LNCAP (cell line): ENCODE data around the gene SYNGAP1.

Experiments used
- CTCF ChIP-seq: fragments of 450-650 bp; IDR thresholded peaks from 2 replicates; pipeline ENCODE4 v1.5.1; 2017; ENCODE audit warnings: mild to moderate bottlenecking

SYNGAP1 gene

DNA sequence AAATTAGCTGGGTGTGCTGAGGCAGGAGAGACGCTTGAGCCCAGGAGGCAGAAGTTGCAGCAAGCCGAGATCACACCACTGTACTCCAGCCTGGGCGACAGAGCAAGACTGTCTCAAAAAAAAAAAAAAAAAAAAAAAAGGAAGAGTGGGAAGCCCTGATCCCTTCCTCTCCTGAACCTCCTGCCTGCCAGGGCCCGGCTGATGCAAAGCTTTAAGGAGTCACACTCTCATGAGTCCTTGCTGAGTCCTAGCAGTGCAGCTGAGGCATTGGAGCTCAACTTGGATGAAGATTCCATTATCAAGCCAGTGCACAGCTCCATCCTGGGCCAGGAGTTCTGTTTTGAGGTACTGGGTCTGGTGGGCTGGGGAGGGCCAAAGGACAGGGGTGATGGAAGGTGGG lies 15.1 kb downstream of the SYNGAP1 start:
- TF ChIP-seq CTCF, result no peak

- no peak for TF ChIP-seq CTCF
Observed at GRCh38 chr6:33437666-33438065, 17.8 kb downstream of the SYNGAP1 start.

DNA sequence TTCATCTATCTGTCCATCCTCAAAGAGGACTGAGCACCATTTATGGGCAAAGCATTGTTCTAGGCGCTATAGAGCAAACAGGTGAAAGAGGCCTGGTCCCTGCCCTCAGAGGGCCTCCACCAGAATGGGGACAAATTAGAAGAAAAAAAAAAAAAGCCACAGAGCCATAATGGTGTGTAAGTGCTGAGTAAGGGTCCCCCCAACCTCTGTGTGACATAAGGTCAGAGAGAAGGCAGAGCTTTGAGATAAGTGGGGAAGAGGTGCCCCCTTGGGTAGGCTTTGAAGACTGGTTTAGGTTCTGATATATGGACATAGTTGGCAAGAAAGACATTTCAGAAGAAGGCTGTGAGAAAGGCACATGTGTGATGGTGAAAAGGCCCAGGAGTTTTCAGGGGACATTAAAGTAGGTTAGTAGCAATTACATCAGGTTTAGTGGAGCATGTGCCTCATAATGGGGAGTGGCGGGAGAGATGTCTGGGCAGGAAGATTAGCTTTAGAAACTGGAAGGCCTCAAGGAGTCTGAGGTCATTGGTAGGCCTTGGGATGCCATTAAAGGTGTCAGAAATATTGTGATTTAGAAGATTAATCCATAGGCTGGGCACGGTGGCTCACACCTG lies 19.2 kb downstream of the SYNGAP1 start:
- no peak for TF ChIP-seq CTCF

DNA sequence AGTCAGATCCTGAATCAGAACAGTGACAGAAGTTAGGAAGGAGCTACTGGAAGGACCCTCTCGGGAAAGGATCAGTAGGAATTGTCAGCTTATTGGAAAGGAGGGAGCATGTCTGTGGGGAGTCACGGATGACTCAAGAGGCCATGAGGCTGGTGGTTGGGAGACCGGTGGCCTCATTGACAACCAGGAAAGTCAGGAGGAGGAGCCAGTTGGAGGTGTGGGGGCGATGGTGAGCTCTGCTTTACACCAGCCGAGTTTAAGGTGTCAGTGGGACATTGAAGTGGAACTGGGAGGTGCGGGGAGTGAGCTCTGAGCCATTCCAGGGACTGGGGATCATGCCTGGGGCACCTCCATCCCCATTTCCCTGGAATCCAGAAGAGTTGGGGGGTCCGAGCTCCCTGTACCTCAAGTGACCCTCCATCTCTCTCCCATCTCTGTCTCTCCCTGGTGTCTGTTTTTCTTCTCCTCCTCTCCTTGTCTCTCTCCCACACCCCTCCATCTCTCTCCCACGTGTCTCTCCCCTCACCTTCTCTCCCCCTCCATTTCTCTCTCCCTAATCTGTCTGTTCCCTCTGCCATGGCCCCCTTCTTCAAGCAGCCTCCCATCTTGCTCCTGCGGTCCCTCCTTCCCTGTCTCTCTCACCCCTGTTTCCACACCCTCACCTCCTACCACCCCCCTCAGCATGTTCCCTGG lies 20.2 kb downstream of the SYNGAP1 start:
- TF ChIP-seq CTCF, result no peak

DNA sequence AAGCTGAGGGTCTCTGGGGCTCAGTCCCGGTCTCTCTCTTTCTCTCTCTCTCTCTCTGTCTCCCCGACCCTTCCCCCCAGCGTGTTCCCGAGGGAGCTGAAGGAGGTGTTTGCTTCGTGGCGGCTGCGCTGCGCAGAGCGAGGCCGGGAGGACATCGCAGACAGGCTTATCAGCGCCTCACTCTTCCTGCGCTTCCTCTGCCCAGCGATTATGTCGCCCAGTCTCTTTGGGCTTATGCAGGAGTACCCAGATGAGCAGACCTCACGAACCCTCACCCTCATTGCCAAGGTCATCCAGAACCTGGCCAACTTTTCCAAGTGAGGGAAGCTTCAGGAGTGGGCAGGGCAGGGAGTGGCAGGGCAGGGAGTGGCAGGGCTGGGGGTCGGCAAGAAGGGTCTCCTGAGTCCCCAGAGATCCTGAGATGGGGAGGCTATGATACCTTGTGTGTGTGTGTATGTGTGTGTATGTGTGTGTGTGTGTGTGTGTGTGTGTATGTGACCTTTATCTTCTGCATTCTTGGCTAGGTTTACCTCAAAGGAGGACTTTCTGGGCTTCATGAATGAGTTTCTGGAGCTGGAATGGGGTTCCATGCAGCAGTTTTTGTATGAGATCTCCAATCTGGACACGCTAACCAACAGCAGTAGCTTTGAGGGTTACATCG lies 20.9 kb downstream of the SYNGAP1 start:
- TF ChIP-seq CTCF, result no peak

- no peak for TF ChIP-seq CTCF
Observed at GRCh38 chr6:33441457-33441856, 21.6 kb downstream of the SYNGAP1 start.

DNA sequence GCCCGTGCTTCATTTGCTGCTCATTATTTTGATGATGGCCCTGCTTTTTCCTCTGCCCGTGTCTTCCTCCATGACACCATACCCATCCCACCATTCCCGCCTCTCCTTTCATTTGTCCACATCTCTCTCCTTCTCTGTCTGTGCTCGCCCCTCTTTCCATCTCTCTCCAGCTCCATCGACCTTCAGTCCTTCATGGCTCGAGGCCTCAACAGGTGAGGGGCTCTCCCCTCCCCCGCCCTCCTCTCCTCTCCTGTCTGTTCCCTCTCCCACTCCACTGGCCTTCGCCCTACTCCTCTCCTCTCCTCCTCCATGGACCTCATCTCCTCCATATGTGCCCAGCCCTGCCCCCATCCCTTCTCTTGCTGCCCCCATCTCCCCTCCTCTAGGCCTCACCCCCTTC lies 22.4 kb downstream of the SYNGAP1 start:
- TF ChIP-seq CTCF, result no peak
